SH-SY5Y (cell line): ENCODE measurements around the gene VTN.

Experiments used
- GATA2 ChIP-seq: IDR thresholded peaks from 2 replicates; pipeline ENCODE4 v1.6.1; 2011; ENCODE audit warnings: mild to moderate bottlenecking, low read depth, low read length
- GATA3 ChIP-seq: IDR thresholded peaks from 2 replicates; pipeline ENCODE4 v1.6.1; 2011; ENCODE audit warnings: low read depth, mild to moderate bottlenecking, low read length, moderate library complexity

GRCh38 chr17:28366605-28367004 lies 3.5 kb downstream of the VTN start:
- TF ChIP-seq GATA3: no peak
- no peak for TF ChIP-seq GATA2
